Hematopoietic multipotent progenitor cell treated with erythropoietin and hydrocortisone succinate and interleukin-3 and kit ligand, for 17 days (in vitro differentiated cells): ENCODE data around the gene RNF144A.
"Not testable (repeated sequence)": the region's sequence is repeated elsewhere in the genome, so short reads cannot be mapped to it uniquely, and the experiment has no call there.

Experiments
- DNase-seq: peaks from one replicate; pipeline ENCODE4 v3.0.0-alpha.2; 2015; ENCODE audit warnings: low spot score

Gene RNF144A

DNA sequence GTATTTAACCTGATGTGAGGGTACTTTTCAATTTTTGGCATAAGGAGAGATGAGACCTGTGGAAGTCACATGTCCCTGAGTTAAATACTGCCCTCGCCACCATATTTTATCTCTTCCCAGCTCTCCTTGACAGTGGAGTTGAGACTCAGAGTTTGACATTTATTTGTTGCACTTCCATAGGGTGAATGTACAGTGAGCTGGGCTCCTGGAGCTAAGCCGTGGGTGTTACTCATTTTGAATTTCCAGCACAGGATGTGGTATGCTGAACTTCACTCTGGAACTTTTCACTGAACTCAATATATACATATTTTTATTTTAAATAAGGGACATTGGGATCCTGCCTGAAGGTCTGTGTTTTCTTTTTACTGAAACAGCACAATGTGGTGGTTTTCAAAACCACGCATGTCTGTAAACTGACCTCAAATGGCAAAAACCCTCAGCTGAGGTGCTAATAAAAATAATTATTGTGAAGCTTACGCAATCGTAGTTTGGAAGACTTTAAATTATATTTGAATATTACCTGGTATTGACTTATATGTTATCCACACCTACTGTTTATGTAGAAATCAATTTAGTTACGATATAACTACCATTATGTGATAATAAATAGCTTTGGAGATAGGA is 12.1 kb downstream of the RNF144A start:
- DNase-seq: no peak

DNA sequence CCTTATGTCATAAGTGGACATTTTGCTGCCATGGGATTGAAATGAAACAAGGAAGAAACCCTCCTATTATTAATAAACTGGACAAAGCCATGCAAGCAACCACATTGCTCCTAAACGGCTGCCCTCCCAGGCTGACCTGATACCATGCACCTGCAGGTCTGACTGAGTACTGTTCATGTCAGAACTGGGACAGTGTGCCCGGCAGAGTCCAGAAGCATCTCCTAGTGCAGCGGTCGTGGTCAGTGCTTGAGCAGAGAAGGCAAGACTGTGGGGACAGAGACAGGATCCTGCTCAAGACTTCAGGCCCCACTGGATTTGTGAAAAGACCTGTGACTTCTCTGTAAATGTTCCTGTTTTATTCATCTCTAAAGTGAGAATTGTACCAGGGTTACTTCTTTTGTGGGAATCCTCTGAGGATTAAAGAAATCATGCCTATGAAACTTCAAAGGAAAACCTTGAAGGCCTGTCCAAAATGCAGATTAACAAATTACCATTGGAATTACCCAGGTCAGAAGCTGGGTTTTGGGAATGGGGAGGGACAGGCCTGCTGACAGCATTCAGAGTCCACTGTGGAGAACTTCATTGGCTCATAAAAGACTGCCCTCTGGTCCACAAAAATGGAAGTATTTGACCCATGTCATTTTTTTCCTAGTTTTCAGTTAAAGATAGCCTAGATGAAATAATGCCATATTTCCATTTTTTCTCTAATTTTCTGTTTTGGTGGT is 13.9 kb downstream of the RNF144A start:
- DNase-seq: no peak

DNA sequence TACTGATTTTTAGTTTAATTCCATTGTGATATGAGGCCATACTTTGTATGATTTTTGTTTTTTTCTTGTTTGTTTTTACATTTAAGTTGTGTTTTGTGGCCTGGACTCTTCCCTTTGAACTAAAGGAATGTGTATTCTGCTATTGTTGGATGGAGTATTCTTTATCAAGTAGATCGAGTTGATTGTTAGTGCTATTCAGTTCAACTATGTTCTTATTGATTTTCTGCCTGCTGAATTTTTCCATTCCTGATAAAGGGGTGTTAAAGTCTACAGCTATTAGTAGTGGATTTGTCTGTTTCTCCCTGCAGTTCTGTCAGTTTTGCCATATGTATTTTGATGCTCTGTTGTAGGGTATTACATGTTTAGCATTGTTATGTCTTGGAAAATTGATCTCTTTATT is 14.5 kb downstream of the RNF144A start:
- DNase-seq: no peak

DNA sequence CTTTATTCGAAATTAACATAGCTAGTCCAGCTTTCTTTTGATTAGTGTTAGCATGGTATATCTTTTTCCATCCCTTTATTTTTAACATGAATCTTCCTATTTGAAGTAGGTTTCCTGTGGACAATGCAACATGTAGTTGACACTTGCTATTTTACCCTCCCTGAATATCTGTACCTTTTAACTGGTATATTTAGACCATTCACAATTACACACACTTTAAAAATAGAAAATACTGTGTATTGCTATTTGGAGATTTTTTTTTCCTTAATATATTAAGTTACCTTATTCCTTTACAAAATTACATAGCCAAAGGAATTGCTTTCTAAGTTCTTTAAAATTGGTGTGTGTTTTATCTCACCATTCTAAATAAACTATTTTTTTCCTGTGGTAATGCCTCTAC is 15.0 kb downstream of the RNF144A start:
- DNase-seq: no peak

DNA sequence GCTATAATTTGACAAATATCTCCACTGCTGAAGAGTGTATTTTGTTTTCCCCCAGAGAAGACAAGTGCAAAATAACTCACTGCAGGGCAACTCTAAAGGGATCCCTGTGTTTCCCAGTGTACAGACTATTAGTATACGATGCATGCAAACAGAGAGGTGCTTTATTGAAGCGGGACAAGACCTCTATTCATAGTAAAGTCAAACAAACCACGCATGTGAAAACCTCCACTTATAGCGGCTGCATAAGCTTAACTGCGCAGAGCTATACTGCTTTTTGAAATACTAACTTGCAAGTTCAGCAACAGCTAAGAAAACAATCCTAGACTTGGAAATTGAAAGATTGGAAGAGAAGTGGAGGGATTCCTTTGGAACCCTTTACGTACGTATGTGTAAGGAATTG is 15.6 kb downstream of the RNF144A start:
- DNase-seq: no peak

DNA sequence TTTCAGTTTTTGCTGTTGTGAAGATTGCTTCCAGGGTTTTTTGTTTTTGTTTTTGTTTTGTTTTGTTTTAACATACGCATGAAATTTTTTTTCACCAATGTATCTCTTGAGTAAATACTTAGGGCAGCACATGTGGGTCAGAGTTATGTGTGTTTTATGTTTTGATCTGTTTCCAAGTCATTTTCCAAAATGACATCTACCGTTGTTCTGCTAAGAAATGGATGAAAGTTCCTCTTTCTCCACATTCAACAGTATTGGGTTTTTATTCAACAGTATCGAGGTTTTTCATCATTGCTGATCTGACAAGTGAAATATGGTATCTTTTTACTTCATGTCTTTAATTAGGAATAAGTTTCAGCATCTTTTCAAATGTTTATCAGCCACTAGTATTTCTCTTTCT is 16.7 kb downstream of the RNF144A start:
- DNase-seq: no peak

DNA sequence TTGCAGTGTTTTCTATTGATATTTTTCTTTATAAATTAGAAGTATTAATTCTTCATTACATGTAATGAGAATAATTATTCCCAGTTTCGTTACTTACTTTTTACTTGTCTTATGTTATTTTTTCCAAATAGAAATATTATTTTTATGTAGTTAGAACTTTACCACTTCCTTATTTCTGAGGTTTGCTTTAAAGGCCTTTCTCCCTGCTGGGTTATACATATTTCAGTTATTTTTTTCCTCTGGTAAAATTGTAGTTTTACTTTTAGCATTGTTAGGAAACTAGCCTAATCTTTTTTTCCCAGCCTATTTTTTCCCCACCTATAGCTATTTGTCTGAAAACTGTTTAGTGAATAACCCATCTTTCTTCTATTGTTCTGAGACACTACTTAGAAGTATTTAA is 17.1 kb downstream of the RNF144A start:
- DNase-seq: no peak

DNA sequence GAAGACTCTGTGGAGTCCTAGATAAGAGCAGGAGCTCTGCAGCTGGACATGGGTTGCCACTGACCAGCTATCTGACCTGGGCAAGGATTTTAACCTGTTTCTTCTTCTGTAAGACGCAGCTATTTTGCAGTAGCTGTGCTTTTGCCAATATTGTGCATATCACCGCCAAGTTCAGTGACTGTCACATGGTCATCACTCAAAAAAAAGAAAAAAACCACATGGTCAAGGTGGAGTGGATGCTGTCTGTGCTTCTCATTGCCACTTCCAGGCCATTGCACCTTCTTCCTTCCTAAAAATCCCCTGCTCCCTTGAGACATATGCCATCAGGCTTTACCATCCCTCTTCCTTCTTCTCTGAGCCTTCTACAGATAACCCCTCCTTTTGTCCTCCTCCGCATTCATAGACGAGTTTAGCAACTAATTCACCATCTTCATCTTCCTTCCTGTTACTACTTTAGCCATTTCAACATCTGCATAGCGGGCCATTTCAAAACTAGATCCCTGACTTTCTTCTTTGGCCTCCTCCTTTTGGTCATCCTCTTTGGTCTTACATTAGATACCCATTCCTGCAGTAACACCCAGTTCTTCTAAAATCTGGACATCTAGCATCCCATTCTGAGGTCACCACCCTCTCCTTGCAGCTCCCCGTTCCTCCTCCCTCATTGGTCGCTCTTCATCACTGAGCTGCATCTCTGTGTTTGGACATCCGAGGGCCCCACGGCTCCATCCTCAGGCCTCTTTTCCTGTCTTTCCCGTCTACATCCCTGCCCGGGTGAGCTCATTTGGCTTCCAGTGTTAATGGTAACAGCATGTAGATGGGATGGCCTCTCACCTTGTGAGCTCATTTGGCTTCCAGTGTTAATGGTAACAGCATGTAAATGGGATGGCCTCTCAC is 17.8 kb downstream of the RNF144A start:
- DNase-seq: no peak

DNA sequence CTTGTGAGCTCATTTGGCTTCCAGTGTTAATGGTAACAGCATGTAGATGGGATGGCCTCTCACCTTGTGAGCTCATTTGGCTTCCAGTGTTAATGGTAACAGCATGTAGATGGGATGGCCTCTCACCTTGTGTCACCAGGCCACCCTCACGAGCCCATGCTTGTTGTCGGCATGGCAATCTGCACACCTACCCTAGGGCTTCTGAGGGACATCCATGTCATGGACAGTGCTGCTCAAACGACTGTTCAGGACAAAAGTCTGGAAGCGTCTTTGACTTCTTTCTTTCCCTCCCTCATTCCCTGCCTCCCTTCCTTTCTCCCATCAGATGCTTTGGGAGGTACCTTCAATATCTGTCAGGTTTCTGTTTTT is 18.4 kb downstream of the RNF144A start:
- DNase-seq: not testable (repeated sequence)

DNA sequence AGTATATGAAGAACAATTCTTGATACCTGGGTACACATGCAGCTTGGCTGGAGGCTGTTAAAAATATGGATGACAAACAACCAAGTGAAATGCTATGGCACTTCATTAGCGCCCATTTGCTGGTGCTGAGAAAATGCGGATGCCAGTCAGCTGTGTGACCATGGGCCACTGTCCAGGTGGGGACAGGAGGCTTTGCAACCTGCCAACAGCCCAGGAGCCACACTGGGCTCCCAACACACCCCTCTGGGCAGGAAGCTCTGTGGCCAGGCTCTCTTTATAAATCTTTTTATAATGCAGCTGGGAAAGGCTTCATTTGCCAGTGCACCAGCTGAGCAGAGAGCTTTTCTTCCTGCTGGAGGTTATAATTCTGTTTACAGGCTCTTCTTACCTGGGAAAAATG is 19.9 kb downstream of the RNF144A start:
- DNase-seq: no peak

DNA sequence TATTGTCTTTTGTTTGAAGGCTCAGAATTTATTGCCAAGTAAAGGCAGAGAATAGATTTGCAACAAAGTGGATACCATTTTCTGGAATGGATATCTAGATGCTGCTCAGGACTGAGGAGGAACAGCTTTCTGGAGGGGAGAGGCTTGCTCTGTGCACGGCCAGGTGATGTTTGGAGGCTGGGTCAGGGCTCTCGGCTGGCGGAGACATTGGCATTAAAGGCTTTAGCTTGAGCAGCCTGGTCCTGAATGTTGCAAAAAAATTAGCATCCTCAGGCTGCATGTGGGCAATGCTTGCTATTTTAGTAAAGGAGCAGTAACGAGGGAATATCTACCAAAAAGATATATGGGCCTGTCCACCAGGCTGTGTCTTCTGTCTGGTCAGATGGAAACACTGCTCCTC is 20.4 kb downstream of the RNF144A start:
- no peak for DNase-seq

DNA sequence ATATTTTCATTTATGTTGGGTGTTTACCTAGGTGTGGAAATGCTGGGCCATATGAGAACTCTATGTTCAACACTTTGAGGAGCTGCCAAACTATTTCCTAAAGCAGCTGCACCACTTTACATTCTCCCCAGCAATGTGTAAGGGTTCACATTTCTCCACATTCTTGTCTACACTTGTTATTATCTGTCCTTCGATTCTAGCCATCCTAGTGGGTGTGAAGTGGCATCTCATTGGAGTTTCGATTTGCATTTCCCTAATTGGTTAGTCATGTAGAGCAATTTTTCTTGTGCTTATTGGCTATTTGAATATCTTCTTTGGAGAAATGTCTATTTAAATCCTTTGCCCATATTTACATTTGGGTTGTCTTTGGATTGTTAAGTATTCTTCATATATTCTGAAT is 21.9 kb downstream of the RNF144A start:
- no peak for DNase-seq

DNA sequence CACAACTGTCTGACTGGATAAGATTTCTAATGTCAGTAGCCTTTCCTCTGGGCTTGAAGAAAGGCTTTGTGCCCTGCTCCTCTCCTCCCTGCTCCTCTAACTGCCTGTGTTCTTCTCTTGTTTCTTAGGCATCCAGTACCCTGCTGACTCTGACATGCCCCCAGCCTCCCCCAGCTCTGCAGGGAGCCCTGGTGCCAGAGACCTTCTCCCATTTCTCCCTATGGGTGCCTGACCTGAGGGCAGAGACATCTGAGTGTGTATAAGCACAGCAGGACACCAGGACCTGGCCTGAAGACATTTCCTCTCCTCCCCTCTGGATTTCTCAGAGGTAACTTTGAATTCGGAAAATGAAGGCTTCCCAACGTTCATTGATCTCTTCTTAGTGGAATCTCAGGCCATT is 23.6 kb downstream of the RNF144A start:
- no peak for DNase-seq

DNA sequence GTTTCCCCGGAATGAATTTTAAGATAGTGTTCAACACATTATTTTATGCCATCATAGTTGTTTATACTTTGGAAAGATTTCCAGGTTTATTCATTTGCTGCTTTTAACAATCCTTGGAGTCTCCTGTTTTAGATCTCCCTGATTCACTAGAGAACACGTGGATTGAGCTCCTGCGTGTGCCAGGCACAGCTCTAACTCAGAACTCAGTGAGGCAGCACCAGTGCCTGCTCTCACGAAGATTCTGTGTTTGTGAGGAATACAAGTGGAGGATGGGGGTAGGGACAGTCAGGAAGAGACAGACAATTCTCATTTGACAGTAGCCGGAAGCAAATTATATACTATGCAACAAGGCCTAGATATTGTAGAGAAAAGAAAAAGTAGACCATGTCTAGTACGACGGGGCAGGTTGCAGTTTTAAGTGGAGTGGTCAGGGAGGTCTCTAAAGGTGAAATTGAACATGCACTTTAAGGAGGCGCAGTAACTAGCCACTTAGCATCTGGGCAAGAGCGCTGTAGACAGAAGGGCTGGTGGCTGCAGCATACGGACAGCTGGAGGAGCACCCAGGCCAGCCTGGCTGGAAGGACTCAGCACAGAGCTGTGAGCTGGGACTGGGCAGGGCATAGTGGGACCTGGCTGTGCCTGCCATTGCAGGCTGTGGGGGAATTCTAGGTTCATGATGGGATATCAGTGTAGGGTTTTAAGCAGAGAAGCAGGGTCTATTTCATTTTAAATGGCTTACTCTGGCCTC is 24.3 kb downstream of the RNF144A start:
- DNase-seq: no peak

DNA sequence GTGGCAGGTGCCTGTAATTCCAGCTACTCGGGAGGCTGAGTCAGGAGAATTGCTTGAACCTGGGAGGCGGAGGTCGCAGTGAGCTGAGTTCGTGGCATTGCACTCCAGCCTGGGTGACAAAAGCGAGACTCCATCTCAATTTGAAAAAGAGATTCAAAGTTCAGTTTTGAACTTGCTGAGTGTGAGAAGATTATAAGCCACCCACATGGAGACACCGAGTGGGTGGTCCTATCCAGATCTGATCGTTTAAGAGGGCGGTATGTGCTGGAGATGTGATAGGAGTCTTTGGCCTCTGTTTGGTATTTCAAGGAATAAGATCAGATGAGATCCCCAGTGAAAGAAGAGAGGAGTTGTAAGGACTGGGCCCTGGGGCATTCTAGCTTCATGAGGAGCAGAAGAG is 25.6 kb downstream of the RNF144A start:
- no peak for DNase-seq

DNA sequence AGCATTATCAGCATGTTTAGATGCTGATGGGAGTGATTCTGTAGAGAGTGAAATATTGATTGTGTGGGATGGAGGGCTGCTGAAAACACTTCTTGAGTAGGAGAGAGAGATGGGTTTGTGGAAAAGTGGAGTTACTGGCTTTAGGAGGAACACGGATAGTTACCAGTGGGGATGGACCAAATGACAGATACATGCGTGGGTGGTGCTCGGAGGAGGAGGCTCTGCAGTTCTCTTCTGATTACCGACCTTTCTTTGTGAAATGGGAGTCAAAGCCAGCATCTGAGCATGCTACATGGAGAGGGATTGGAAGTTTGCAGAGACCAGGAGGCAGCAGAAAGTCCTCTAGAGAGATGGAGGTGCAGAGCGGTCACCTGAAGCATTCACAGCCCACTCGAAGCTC is 26.3 kb downstream of the RNF144A start:
- DNase-seq: no peak

DNA sequence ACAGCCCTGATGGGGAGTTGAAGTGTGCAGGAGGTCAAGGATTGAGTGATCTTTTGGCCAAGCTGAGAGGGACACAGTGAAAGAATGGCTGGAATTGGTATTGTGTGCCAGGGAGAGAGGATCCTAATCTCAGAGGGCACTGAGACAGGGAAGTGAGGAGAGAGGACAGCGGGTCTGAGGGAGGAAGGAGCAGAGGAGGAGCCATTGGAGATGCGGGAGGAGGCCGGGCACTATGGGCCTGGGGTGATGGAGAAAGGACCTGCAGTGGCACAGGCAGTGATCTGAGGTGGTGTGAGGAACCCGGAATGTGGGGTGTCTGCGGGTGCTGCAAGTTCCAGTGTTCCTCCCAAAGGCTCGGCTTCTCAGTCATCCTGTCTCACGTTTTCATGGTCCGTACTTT is 26.8 kb downstream of the RNF144A start:
- DNase-seq: no peak

DNA sequence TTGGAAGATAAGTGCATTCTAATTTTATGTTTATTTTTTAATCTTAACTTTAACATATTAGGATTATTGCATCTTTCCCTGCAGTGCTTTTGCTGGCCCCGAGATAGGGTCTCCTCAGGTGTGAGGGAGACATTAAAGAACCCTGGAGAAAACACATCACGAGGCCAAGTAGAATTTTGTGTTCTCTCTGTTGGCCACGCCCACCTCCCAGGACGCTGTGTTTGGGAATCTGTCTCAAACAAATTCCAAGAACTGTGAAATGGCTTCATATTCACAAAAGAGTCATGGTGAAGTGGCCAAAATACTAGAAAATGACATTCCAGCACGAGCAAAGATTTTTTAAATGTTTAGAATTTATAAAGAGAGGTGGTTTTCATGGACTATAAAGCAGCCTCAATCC is 27.3 kb downstream of the RNF144A start:
- DNase-seq: no peak

DNA sequence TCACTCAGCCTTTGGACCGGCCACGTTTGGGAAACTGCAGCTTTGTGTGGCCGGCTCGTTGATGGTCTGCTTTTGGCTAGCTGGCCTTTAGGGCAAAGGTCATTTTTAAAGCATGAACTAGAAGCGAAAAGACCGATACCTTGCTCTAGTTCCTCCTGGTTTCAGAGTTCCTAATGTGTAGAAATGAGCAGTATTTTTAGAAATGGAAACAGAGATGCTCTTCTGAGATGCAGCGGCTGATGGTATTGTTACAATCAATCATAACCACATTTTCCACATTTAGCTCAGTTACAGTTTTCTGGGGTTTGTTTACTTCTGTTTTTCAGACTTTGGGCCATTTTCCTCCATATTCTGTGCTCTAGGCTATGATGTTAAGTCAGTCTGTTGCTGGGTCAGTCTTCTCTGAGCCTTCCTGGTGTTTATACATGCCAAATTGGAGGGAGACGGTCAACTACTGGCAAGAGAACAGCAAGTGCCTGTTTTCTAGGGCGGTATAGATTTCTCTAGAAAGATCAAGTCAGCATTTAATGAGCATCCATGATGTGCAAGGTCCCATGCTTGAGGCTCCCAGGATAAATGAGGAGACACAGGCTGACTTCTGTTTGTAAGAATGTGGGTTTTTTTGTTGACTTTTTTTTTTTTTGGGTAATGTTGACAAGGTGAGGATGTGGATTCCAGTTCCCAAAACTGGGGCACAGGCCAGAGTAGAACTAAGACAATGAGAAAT is 28.0 kb downstream of the RNF144A start:
- no peak for DNase-seq

DNA sequence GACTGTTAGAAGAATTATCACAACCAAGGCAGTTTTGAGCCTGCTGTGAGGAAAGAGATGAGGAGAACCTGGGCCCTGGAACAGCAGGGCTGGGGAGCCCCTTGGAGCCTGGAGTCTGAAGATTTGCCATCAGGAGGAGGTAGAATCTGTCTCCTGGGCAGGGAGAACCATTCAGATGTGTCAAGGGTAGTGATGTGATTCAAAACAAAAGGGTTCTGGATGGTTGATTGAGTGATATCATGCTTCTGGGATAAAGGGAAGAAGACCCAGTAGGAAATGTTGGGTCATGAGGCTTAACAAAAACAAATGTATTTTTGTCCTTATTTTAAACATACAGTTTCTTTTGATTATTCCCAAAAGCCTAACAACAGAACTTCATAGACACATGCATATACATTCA is 28.6 kb downstream of the RNF144A start:
- DNase-seq: no peak

DNA sequence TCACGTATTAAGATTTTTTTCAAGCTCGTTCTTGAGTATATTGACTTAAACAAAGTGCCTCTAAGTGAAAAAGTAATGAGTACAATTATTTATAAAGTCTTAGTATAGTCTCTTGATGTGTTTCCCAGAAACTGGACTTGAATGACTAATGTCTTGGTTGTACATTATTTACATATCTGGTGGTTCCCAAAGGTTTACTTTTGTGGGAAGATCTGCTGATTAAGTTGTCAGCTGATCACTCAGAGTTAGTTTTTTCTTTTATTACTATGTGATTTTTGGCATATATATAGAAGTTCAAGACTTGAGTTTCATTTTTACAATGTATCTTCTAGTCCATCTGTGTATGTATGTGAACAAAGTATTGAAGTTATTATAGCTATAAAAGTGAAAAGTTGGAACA is 29.5 kb downstream of the RNF144A start:
- no peak for DNase-seq
